ENCODE data around the gene NFKB2. TPM values are rescaled to one million over a fixed set of nuclear protein-coding genes. Genes with fewer than 3 reads are reported as not detected.

NFKB2 gene
- total and polyA plus RNA-seq, 2 of the 8 experiments (the other 6 are each of a cell fraction or from before 2014, with no cell fraction given), result 20.4 to 31.4 TPM

DNA sequence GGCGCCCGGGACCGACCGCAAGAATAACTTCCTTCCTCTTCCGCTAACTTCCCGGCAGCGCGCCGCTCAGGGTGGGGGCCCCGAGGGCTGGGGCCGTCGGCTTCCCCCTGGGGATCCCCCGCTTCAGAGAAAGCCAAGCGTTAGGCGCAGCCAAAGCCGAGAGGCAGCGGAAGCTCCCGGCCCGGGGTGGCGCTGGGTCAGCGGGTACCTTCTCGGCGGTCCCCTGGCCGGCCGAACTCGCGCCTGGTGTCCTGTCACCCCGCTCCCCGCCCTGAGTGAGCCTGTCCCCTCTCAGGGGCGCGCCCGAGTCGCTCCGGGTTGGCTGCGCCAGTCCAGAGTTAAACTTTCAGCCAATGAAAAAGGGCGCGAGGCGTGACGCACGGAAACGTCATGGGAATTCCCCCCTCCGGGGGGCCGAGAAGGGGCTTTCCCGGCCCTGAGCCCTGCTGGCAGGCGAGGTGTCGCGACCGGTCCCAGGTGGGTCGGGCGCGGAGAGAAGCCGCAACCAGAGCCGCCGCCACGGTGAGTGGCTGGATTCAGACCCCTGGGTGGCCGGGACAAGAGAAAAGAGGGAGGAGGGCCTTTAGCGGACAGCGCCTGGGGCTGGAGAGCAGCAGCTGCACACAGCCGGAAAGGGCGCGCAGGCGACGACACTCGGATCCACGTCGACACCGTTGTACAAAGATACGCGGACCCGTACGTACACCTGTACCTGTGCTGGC is 1.3 kb upstream of the NFKB2 start:
- peak overlapping the region in 3 of 4 experiments; percentile 51 to 67 (median 54); a peak in 6 of 7 replicates for H3K9ac ChIP-seq (replicated peaks in 1 of 4; ENCODE audit: extremely low read depth in 1 of 4, low read depth in 3 of 4, low read length in 3 of 4)
- H3K27ac ChIP-seq (ENCODE audit: low read depth, low read length), result peak overlapping the region; percentile 69; the same call in 1 of the 2 replicates
- TF ChIP-seq SUZ12 (IDR thresholded peaks at IDR 0.05; ENCODE audit: low read length) (no peak; the same call in 1 of the 2 replicates), CEBPB (IDR thresholded peaks at IDR 0.05; ENCODE audit: low read depth, low read length) (no peak)

More for the DNA sequence above, 1.3 kb upstream of the NFKB2 start:
- Histone ChIP-seq H2BK120ac (replicated peaks; ENCODE audit: low read depth, low read length) (no peak overlapping the region), H2AK5ac (ENCODE audit: low read depth, low read length) (peak overlapping the region; percentile 43; the same call in 1 of the 2 replicates), H2BK12ac (ENCODE audit: low read depth, low read length) (peak overlapping the region; percentile 72), H3K79me2 (ENCODE audit: control insufficient read depth in 1 of 2, insufficient read depth in 2 of 2, low read length in 2 of 2) (no peaks in the 10 kb centered on the region), H3K27me3 (replicated peaks in 1 of 4; ENCODE audit: control insufficient read depth in 3 of 4, extremely low read depth in 1 of 4, insufficient read depth in 3 of 4, low read length in 3 of 4) (peaks cover 0 to 22% (median 20%) of the 10 kb centered on the region in 4 experiments; a peak in 6 of 7 replicates), H3K9me3 (ENCODE audit: insufficient read depth in 2 of 2, low read depth in 1 of 2, low read length in 1 of 2) (no peaks in the 10 kb centered on the region), H2AFZ (ENCODE audit: low read length) (no peak overlapping the region), H4K91ac (replicated peaks; ENCODE audit: insufficient read length, low read length) (no peak overlapping the region), H3K23ac (ENCODE audit: insufficient read length) (no peak overlapping the region), H3K18ac (ENCODE audit: extremely low read depth, low read length) (no peak overlapping the region; the same call in none of the 2 replicates), H3K4me3 (ENCODE audit: extremely low read depth in 1 of 4, insufficient read depth in 2 of 4, low read depth in 3 of 4, low read length in 4 of 4) (peak overlapping the region; percentile 29 to 69 (median 55)), H4K20me1 (replicated peaks in 1 of 2; ENCODE audit: control insufficient read depth in 1 of 2, insufficient read depth in 2 of 2, low read length in 2 of 2) (peaks cover 3 to 10% of the 10 kb centered on the region in 2 experiments), H3K4me1 (replicated peaks in 1 of 4; ENCODE audit: control insufficient read depth in 3 of 4, insufficient read depth in 4 of 4, low read length in 3 of 4) (peaks cover 0 to 17% (median 9%) of the 10 kb centered on the region in 4 experiments; a peak in 6 of 7 replicates), H3K4ac (replicated peaks; ENCODE audit: insufficient read length, low read depth, low read length) (peak overlapping the region; percentile 21), H2BK5ac (ENCODE audit: low read depth, low read length) (no peak overlapping the region), H2BK15ac (ENCODE audit: low read length) (peak overlapping the region; percentile 66; the same call in 1 of the 2 replicates), H3K36me3 (ENCODE audit: control insufficient read depth in 2 of 4, insufficient read depth in 4 of 4, low read length in 3 of 4) (peaks cover 0 to 4% (median 2%) of the 10 kb centered on the region in 4 experiments; a peak in 4 of 8 replicates), H3K14ac (ENCODE audit: insufficient read length) (no peak overlapping the region), H3K79me1 (ENCODE audit: low read depth, low read length) (no peaks in the 10 kb centered on the region), H4K5ac (ENCODE audit: insufficient read length, low read depth, low read length) (no peak overlapping the region), H3K4me2 (ENCODE audit: insufficient read depth in 1 of 2, low read depth in 2 of 2, low read length in 2 of 2) (peak overlapping the region; percentile 98 to 100), H3K56ac (replicated peaks; ENCODE audit: insufficient read length, low read depth, low read length) (peak overlapping the region; percentile 56), H2BK20ac (ENCODE audit: low read length) (no peak overlapping the region), H3K23me2 (ENCODE audit: low read depth, low read length) (peaks cover 13% of the 10 kb centered on the region), H4K8ac (ENCODE audit: extremely low read depth, insufficient read depth, low read length) (peak overlapping the region; percentile 91; the same call in 1 of the 2 replicates)
- ChIA-PET CTCF (ENCODE audit: partially characterized antibody) (interaction anchor here (0.5 to 16.4 kb wide), 27 partner anchors 11 to 395 kb away, joined by 3 to 357 read pairs (median 5); partner anchors contain the start of genes C10orf95, CUEDC2, ELOVL3 and FBXL15), POLR2A (ENCODE audit: partially characterized antibody) (interaction anchor here (1.0 to 5.8 kb wide), 10 partner anchors 11 to 243 kb away, joined by 3 to 33 read pairs (median 6); partner anchors contain the start of genes FBXL15 and NOLC1)
- no peak for FAIRE-seq
- peak; percentile 65 to 96 for DNase-seq (ENCODE audit: low read depth in 1 of 2, low spot score in 2 of 2)
- WGBS, 2 experiments (ENCODE audit: extremely low coverage in 1 of 2, insufficient coverage in 1 of 2, insufficient read length in 1 of 2, insufficient replicate concordance in 2 of 2, low coverage in 1 of 2, low lambda C conversion rate in 2 of 2, missing lambda C conversion rate in 1 of 2), result 3% methylated on average over 58 of the region's 71 CpGs; no CpG with 5 or more reads in 1 of the 2 experiments
